ENCODE measurements around the gene TEKT3.

DNA sequence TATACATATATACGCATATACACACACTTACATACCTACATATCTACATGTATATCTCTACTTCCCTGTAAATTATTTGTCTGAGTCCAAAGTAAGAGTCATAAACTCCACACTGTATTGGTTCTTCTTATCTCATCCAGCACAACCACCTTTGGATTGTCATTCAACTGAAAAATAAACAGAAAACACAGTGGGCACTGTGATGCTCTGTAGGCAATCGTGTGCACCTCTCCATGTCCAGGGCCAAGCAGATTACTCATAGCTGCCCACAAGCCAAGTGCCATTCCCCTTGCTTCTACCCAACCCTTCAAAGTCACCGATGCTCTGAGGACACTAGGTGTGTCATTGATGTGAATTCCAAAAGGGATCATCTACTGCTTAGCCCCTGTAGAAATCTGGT is 12.9 kb upstream of the TEKT3 start:
- TF ChIP-seq, protein P1, sequence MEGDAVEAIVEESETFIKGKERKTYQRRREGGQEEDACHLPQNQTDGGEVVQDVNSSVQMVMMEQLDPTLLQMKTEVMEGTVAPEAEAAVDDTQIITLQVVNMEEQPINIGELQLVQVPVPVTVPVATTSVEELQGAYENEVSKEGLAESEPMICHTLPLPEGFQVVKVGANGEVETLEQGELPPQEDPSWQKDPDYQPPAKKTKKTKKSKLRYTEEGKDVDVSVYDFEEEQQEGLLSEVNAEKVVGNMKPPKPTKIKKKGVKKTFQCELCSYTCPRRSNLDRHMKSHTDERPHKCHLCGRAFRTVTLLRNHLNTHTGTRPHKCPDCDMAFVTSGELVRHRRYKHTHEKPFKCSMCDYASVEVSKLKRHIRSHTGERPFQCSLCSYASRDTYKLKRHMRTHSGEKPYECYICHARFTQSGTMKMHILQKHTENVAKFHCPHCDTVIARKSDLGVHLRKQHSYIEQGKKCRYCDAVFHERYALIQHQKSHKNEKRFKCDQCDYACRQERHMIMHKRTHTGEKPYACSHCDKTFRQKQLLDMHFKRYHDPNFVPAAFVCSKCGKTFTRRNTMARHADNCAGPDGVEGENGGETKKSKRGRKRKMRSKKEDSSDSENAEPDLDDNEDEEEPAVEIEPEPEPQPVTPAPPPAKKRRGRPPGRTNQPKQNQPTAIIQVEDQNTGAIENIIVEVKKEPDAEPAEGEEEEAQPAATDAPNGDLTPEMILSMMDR (conservative IDR thresholded peaks at IDR 0.05): no peak
- TF ChIP-seq EZH2 (IDR thresholded peaks at IDR 0.05; ENCODE audit: low read depth): no peak
